GM19239 (cell line): ENCODE results near the gene LRP1-AS.

Source experiments
- DNase-seq: peaks from one replicate; pipeline ENCODE4 v3.0.0; 2011; ENCODE audit warnings: low spot score; ENCODE audit not compliant: insufficient read length
- FAIRE-seq: peaks from 2 replicates; lab custom pipeline; 2011; peaks lifted over from hg19 to GRCh38; lab: Jason Lieb, UNC

The LRP1-AS gene

DNA sequence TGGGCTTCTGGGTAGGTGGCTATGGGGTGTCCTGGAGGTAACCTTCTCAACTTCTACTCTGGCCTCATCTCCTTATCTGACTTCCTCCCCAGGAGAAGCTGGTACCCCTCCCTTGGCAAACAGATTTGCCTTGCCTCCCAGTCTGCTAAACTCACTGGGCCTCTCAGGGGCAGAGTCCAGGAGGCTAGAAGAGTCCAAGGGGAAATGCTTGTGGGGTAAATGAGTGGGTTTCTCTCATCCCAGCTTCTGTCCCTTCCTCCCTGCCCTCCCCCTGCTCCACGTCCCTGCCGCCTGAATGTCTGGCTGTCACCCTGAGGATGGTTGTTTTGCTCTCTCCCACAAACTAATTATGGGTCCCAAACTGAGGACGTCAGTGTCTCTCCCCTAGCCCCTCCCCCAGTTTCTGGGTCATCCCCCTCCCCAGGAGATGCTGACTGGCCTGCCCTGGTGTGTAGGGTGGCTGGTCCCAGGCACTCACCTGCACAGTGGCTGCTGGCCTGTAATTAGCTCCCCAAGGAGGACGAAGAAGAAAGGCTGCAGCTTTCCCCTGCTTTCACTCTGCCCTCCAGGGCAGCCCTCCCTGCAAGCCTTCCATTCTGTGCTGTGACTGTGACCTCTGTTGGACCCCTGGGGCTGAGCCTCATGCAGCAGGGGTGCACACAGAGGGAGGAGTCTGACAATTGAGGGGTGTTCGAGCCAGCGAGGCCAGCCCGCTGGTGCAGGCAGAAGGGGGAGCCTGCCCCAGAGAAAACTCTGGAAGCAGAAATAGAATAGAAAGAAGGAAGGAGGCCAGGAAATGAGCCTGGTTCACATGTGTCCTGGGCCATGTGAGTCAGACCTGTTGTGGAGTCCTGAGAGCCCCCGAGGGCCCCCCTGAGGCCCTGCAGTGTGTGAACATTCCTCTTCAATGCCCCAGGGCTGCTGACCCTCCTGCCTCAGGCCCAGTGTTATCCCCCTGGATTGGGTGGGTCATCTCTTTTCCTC lies at the start of gene LRP1-AS:
Gene LRP1-AS, minus strand, starts transcription at position 659 of the 984 bp plus-strand sequence.
- FAIRE-seq (no peak), DNase-seq (no peak)

- FAIRE-seq (no peak), DNase-seq (no peak)
These were observed 49.5 kb upstream of the LRP1-AS start for GRCh38 chr12:57196956-57197355.

GRCh38 chr12:57196439-57196838 lies 49.0 kb upstream of the LRP1-AS start:
- no peak for DNase-seq
- FAIRE-seq = no peak

DNA sequence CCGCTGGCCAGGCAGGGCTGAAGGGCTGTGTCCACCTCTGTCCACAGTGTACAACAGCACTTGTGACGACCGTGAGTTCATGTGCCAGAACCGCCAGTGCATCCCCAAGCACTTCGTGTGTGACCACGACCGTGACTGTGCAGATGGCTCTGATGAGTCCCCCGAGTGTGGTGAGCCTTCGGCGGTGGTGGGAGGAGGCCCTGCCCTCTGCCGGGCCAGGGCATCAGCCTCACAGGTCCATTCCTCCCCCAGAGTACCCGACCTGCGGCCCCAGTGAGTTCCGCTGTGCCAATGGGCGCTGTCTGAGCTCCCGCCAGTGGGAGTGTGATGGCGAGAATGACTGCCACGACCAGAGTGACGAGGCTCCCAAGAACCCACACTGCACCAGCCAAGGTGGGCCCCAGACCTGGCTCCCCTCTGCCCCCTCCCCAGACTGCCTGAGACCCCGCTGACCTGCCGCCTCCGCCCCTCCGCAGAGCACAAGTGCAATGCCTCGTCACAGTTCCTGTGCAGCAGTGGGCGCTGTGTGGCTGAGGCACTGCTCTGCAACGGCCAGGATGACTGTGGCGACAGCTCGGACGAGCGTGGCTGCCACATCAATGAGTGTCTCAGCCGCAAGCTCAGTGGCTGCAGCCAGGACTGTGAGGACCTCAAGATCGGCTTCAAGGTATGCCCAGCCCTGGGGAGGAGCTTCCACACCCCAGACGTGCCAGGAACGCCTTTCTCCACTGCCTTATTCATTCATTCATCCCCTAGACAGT lies 48.4 kb upstream of the LRP1-AS start:
- FAIRE-seq (no peak), DNase-seq (no peak)

DNA sequence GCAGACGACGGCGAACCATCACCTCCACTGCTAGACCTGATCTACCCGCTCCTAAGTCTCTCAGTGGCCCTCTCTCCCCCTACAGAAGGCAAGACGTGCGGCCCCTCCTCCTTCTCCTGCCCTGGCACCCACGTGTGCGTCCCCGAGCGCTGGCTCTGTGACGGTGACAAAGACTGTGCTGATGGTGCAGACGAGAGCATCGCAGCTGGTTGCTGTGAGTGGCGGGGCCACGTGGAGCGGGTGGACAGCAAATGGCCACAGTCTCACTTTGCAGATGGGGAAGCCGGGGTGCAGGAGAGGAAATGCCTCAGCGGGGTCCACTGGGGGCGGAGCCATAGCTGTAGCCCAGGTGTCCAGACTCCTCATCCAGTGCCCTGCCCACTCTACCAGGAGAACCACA lies 47.8 kb upstream of the LRP1-AS start:
- FAIRE-seq (no peak), DNase-seq (no peak)

DNA sequence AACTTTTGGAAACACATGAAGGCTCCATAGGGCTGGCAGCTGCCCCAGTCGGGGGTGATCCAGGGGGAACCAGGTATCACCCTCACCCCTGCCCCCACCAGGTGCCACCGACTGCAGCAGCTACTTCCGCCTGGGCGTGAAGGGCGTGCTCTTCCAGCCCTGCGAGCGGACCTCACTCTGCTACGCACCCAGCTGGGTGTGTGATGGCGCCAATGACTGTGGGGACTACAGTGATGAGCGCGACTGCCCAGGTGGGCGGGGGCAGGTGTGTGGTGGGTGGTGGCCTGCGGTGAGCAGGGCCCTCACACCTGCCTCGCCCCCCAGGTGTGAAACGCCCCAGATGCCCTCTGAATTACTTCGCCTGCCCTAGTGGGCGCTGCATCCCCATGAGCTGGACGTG lies 46.8 kb upstream of the LRP1-AS start:
- DNase-seq (no peak), FAIRE-seq (no peak)

DNA sequence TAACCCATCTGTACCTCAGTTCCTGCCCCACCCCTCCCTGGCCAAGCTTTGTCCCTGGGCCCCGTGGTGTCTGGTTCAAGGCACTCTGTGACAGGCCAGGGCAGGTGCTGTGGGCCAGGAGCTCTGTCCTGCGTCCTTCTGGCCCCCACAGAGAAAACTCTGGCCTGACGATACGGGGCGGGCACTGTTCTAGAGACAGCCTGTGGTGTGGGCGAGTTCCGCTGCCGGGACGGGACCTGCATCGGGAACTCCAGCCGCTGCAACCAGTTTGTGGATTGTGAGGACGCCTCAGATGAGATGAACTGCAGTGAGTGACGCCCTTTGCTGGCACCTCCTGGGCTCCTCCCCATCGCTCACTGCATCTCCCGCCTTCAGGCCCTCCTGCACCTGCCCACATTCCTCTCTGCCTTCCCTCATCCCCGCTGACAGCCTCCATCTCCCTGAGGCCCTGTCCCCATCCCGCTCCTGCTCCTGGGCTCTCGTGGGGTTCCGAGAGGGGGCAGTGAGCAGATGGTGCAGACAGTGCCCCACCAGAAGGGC lies 46.4 kb upstream of the LRP1-AS start:
- DNase-seq (no peak), FAIRE-seq (no peak)

DNA sequence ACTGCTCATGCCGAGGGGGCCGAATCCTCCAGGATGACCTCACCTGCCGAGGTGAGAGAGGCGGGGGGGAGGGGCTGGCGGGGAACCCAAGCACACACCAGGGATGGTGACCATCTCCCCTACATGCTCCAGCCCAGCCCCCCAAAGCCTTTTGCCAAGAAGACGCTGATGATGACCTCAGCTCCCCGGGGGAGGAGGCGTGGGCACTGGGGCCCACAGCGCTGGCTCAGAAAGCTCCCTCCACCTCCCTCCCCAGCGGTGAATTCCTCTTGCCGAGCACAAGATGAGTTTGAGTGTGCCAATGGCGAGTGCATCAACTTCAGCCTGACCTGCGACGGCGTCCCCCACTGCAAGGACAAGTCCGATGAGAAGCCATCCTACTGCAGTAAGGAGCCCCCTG lies 45.5 kb upstream of the LRP1-AS start:
- FAIRE-seq = no peak
- no peak for DNase-seq

GRCh38 chr12:57191410-57191809 lies 44.0 kb upstream of the LRP1-AS start:
- FAIRE-seq = no peak
- no peak for DNase-seq

GRCh38 chr12:57190821-57191220 lies 43.4 kb upstream of the LRP1-AS start:
- FAIRE-seq = no peak

DNA sequence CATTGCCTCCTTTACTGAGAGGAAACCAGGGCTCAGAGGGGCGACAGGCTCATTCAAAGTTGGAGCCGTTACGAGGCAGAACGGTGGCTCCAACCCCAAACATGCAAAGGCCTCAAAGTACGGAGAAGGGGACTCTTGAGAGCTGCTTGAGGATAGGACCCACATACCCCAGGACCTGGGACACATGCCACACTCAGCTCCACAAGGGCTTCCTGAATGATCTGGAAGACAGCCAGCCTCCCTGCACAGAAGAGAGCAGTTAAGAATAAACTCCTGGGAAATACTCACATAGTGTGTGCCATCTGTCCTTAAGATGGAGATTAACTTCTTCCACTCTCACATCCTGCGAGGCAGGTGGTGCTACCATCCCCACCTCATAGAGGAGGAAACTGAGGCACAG lies 42.6 kb upstream of the LRP1-AS start:
- no peak for DNase-seq
- no peak for FAIRE-seq

More at GRCh38 chr12:57190821-57191220, 43.4 kb upstream of the LRP1-AS start:
- DNase-seq = no peak

GRCh38 chr12:57188090-57188425 lies 40.6 kb upstream of the LRP1-AS start:
- FAIRE-seq = no peak
- DNase-seq = no peak

DNA sequence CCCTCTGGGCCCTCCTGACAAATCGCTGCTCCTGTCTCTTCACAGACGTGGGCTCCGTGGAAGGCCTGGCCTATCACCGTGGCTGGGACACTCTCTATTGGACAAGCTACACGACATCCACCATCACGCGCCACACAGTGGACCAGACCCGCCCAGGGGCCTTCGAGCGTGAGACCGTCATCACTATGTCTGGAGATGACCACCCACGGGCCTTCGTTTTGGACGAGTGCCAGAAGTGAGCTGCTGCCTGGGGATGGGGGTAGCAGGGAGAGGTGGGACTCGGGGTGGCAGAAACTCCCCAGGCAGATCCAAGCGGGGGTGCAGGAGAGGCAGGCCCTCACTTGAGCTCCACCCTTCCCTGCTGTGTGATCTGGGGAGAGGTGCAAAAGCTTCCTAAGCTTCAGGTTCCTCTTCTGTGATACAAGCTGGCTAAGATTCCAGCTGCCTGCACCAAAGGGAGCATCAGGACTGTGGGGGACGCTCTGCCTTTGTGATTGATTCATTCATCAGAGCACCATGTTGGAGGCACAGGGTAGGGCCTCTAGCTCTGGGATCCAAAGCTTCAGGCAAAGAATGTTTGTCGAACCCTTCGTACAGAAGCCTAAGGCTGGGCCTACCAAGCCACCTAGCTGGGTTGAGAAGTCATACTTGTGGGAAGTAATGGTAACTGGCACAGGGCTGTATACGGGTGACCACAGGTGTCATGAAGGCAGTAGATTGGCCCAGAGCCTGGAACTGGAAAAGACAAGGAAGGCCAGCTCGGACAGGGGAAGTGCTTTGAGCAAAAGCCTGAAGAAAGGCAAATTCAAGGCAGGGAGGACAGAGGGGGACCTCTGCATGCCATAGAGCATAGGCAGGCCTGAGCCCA lies 40.0 kb upstream of the LRP1-AS start:
- no peak for DNase-seq
- FAIRE-seq = no peak

DNA sequence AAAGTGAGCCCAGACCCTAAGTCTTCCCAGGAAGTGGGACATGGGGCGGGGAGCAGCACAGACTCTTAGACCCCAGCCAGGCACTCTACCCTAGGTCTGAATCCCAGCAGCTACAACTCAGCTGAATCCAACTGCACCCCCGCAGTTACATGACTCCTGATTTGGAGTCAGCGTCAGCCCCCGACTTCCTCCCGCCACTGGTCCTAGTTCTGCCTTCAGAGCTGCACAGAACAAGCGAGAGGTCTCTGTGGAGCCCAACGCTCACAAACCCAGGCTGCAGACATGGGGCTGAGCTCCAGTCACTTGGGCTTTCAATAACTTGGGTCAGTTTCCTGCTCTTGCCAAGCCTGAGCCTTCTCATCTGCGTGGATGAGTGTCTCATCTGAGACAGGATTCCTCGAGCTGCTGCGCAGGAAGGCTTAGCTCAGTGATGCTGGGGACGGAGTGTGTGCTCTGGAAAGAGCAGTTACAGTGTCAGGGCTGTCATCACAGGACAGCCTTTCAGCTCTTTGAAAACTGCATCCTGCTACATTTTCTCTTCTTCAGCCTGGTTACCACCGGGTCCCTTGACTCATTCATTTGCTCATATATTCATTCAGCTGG lies 38.6 kb upstream of the LRP1-AS start:
- DNase-seq = no peak
- FAIRE-seq = no peak

DNA sequence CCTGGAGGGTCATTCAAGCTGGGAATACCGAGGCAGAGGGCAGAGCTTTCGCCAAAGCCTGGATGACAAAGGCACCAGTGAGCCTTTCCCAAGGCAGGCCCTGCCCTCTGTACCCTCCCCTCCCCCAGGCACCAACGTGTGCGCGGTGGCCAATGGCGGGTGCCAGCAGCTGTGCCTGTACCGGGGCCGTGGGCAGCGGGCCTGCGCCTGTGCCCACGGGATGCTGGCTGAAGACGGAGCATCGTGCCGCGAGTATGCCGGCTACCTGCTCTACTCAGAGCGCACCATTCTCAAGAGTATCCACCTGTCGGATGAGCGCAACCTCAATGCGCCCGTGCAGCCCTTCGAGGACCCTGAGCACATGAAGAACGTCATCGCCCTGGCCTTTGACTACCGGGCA lies 38.0 kb upstream of the LRP1-AS start:
- FAIRE-seq (no peak), DNase-seq (no peak)

GRCh38 chr12:57183939-57184725 lies 36.7 kb upstream of the LRP1-AS start:
- DNase-seq (no peak), FAIRE-seq (no peak)

- FAIRE-seq (peak; percentile 94), DNase-seq (peak; percentile 99)
These were observed 35.6 kb upstream of the LRP1-AS start for GRCh38 chr12:57182918-57183575.

- DNase-seq (no peak), FAIRE-seq (no peak)
These were observed 34.2 kb upstream of the LRP1-AS start for GRCh38 chr12:57181561-57182155.
